ENCODE measurements around the gene SLC25A11. TPM values are rescaled to one million over a fixed set of nuclear protein-coding genes. Genes with fewer than 3 reads are reported as not detected.

SLC25A11 gene
- total RNA-seq, 1 experiment from 2014 or later: 65.9 TPM

DNA sequence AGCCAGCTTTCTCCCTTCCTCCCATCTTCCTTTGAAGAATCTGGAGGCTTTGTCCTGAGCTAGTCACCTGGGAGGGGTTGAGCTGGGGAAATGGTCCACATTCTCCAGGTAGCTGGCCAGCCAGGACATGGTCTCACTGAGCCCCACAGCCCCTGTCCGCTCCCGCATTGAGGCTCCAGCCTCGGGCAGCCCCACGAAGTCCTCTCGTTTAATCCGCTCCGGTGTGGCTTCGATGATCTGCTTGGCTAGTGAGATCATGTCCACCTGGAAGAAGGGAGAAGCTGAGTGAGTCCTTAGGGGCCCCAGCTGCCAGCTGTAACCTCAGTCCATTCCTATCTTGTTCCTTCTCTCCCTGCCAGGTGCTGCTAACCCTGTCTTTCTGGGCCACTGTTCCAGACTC is 30.4 kb upstream of the SLC25A11 start:
- BruUV-seq (replicated peaks): no TSS peak
- ChIA-PET CTCF (no interaction called here), POLR2A (no interaction called here)
- no peaks in the 10 kb centered on the region for H3K27me3 ChIP-seq (ENCODE audit: control insufficient read depth, insufficient read depth, low read length)
- H3K36me3 ChIP-seq (ENCODE audit: control insufficient read depth, insufficient read depth, low read length): no peaks in the 10 kb centered on the region
- H3K9me3 ChIP-seq (ENCODE audit: control insufficient read depth, insufficient read depth, low read depth, low read length): no peaks in the 10 kb centered on the region
- in situ Hi-C loops (cut with HindIII; ENCODE audit: low pct_unique_long_range_greater_than_20kb, low sequenced_read_pairs): no loop called here
- H3K4me1 ChIP-seq (ENCODE audit: control insufficient read depth, insufficient read depth, low read length): peaks cover 15% of the 10 kb centered on the region
- H3K27ac ChIP-seq (ENCODE audit: low read length): peak overlapping the region; percentile 97; the same call in 1 of the 2 replicates
- intact Hi-C loops (cut with micrococcal nuclease; ENCODE audit: unreplicated experiment): no loop called here
- ATAC-seq (no peak), DNase-seq (ENCODE audit: low read depth, low spot score) (no peak)
- H3K4me3 ChIP-seq (ENCODE audit: low read depth in 2 of 2, low read length in 2 of 2): no peak overlapping the region
- TF ChIP-seq REST (IDR thresholded peaks at IDR 0.05; ENCODE audit: insufficient read depth in 1 of 2, low read depth in 2 of 2, low read length in 1 of 2) (no peak), SIN3A (IDR thresholded peaks at IDR 0.05; ENCODE audit: borderline replicate concordance, insufficient read depth, low read depth, low read length) (no peak), POLR2AphosphoS5 (IDR thresholded peaks at IDR 0.05; ENCODE audit: low read depth, low read length) (no peak), TCF7L2 (IDR thresholded peaks at IDR 0.05; ENCODE audit: low read depth, low read length) (no peak), CTCF (IDR thresholded peaks at IDR 0.05) (no peak)

DNA sequence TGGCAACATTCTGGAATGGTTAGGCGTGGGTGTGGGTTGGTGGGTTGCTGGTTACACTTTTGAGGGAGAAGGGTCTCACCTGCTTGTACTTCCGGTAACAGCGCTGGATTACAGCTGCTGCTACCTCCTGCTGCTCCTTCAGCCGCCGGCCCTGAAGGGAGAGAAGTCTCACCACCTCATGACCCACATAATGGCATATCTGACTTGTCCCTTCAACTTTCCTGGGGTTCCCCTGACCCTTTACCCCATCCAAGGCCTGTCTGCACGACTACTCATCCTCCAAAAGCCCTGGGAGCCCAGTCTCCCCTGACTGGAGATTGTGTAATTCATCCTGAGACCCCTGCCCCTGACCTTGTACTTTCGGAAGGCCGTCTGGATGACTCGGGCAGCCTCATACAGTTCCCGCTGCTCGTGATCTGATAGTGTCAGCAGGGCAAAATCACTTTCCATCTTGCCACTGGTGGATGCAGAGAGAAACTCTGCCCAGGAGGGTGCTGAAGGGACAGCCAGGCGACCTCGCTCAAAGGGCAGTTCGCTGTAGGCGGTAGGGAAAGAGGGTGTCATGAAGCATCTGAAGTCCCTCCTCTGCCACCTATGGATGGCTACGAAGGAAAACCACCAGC is 29.8 kb upstream of the SLC25A11 start:
- BruUV-seq (replicated peaks): no TSS peak
- Histone ChIP-seq H3K9me3 (ENCODE audit: control insufficient read depth, insufficient read depth, low read depth, low read length) (no peaks in the 10 kb centered on the region), H3K27me3 (ENCODE audit: control insufficient read depth, insufficient read depth, low read length) (no peaks in the 10 kb centered on the region), H3K4me3 (ENCODE audit: low read depth in 2 of 2, low read length in 2 of 2) (peak overlapping the region; percentile 66 to 79; a peak in 3 of 4 replicates), H3K27ac (ENCODE audit: low read length) (peak overlapping the region; percentile 97), H3K4me1 (ENCODE audit: control insufficient read depth, insufficient read depth, low read length) (peaks cover 15% of the 10 kb centered on the region), H3K36me3 (ENCODE audit: control insufficient read depth, insufficient read depth, low read length) (no peaks in the 10 kb centered on the region)
- intact Hi-C loops (cut with micrococcal nuclease; ENCODE audit: unreplicated experiment) (no loop called here), in situ Hi-C loops (cut with HindIII; ENCODE audit: low pct_unique_long_range_greater_than_20kb, low sequenced_read_pairs) (no loop called here)
- DNase-seq (ENCODE audit: low read depth, low spot score) (no peak), ATAC-seq (no peak)
- TF ChIP-seq REST (IDR thresholded peaks at IDR 0.05; ENCODE audit: insufficient read depth in 1 of 2, low read depth in 2 of 2, low read length in 1 of 2) (peak in 1 of 2 experiments; percentile 51; a peak in 1 of 4 replicates), POLR2AphosphoS5 (IDR thresholded peaks at IDR 0.05; ENCODE audit: low read depth, low read length) (no peak)
- ChIA-PET CTCF (no interaction called here), POLR2A (no interaction called here)
